ENCODE data around the gene THSD7B. TPM values are rescaled to one million over a fixed set of nuclear protein-coding genes. Genes with fewer than 3 reads are reported as not detected.

THSD7B gene
- total RNA-seq, 1 donor from 2014 or later: 9.8 TPM

GRCh38 chr2:137261881-137262585, 496.7 kb downstream of the THSD7B start:
- no peak for DNase-seq (ENCODE audit: extremely low spot score, unreplicated experiment)
- TF ChIP-seq, protein P1, sequence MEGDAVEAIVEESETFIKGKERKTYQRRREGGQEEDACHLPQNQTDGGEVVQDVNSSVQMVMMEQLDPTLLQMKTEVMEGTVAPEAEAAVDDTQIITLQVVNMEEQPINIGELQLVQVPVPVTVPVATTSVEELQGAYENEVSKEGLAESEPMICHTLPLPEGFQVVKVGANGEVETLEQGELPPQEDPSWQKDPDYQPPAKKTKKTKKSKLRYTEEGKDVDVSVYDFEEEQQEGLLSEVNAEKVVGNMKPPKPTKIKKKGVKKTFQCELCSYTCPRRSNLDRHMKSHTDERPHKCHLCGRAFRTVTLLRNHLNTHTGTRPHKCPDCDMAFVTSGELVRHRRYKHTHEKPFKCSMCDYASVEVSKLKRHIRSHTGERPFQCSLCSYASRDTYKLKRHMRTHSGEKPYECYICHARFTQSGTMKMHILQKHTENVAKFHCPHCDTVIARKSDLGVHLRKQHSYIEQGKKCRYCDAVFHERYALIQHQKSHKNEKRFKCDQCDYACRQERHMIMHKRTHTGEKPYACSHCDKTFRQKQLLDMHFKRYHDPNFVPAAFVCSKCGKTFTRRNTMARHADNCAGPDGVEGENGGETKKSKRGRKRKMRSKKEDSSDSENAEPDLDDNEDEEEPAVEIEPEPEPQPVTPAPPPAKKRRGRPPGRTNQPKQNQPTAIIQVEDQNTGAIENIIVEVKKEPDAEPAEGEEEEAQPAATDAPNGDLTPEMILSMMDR (conservative IDR thresholded peaks at IDR 0.05): no peak
- Mint-ChIP-seq H3K27ac (no peak overlapping the region), H3K27me3 (peaks cover 2% of the 10 kb centered on the region), H3K36me3 (no peaks in the 10 kb centered on the region), H3K9me3 (no peaks in the 10 kb centered on the region), H3K4me1 (ENCODE audit: unreplicated experiment) (no peaks in the 10 kb centered on the region), H3K4me3 (no peak overlapping the region)

GRCh38 chr2:137262594-137262993, 497.2 kb downstream of the THSD7B start:
- H3K9me3 Mint-ChIP-seq: no peaks in the 10 kb centered on the region
- H3K4me3 Mint-ChIP-seq: no peak overlapping the region
- H3K27ac Mint-ChIP-seq: no peak overlapping the region
- TF ChIP-seq, protein P1 (conservative IDR thresholded peaks at IDR 0.05): no peak
- H3K27me3 Mint-ChIP-seq: peaks cover 2% of the 10 kb centered on the region
- H3K36me3 Mint-ChIP-seq: no peaks in the 10 kb centered on the region
- no peaks in the 10 kb centered on the region for H3K4me1 Mint-ChIP-seq (ENCODE audit: unreplicated experiment)
- DNase-seq (ENCODE audit: extremely low spot score, unreplicated experiment): no peak

DNA sequence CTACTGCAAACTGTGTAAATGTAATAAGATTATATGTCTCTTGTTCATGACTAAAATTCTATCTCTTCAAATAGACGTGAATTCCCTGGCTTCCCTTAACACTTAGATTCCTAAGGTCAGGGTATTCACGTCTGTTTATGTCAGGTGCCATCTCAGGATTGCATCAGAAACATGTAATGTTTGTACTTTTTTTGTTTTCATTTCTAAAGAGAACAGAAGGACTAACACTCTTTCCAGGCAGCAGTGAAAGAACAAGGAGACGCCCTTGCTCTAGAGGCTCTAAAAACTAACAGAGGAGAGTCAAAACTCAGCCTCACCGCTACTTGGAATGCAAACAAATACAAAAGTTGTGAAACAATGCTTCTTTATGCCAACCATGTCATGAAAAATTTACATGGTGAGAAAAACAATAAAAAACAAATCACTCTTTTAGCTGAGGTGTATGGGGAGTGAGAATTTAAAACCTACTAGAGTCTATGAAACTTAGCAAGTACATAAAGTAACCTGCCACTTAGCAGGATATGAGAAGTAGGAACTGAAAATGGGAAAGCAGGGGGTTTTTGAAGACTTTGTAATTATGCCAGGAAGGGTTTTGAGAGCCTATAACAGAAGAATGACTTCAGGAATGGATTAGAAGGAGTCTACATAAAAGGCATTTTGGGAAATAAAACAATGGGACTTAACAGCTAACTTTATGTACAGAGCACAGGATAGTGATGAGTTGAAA, 522.7 kb downstream of the THSD7B start:
- Mint-ChIP-seq H3K9me3 (no peaks in the 10 kb centered on the region), H3K36me3 (no peaks in the 10 kb centered on the region), H3K27me3 (peaks cover 4% of the 10 kb centered on the region), H3K27ac (no peak overlapping the region), H3K4me3 (no peak overlapping the region), H3K4me1 (ENCODE audit: unreplicated experiment) (no peaks in the 10 kb centered on the region)
- no peak for DNase-seq (ENCODE audit: extremely low spot score, unreplicated experiment)
- TF ChIP-seq, protein P1 (conservative IDR thresholded peaks at IDR 0.05): no peak

DNA sequence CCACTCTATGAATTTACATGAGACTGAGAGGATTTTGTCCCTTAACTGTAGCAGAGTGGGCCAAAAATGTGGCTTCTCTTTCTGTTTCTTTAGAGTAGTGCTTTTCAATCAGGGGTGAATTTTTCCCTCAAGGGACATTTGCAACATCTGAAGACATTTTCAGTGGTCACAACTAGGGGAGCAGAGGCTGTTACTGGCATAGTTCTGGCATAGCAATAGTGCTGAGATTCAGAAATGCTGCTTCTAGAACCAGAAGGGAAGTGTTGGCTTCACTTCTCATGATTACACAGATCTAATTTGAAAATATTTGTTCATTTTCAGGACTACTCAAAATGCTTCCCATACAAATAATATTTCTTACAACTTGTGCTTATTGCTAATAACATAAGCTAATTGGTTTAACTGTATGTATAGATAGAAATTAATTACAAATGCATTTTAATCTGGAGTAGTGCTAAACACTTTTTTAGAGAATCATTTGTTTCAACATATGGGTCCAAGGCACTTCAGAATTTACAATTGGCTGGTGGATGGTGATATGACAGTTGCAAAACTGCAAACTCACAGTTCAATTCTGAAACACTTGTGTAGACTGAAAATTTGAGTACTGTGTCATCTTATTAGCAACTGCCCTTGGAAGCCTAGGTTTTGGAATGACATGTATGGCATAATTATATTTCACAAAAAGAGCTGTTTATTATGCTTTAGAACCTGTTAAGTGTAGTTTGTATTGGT, 526.7 kb downstream of the THSD7B start:
- no peaks in the 10 kb centered on the region for H3K9me3 Mint-ChIP-seq
- no peaks in the 10 kb centered on the region for H3K4me1 Mint-ChIP-seq (ENCODE audit: unreplicated experiment)
- no peaks in the 10 kb centered on the region for H3K27me3 Mint-ChIP-seq
- H3K4me3 Mint-ChIP-seq: no peak overlapping the region
- no peak overlapping the region for H3K27ac Mint-ChIP-seq
- no peaks in the 10 kb centered on the region for H3K36me3 Mint-ChIP-seq
- TF ChIP-seq, protein P1 (conservative IDR thresholded peaks at IDR 0.05): no peak
- DNase-seq (ENCODE audit: extremely low spot score, unreplicated experiment): no peak

- H3K9me3 Mint-ChIP-seq: peaks cover 5% of the 10 kb centered on the region
- no peak overlapping the region for H3K4me3 Mint-ChIP-seq
Observed at GRCh38 chr2:137298377-137298776, 533.0 kb downstream of the THSD7B start.

More at GRCh38 chr2:137298377-137298776, 533.0 kb downstream of the THSD7B start:
- no peak overlapping the region for H3K27ac Mint-ChIP-seq
- TF ChIP-seq, protein P1 (conservative IDR thresholded peaks at IDR 0.05): no peak
- peaks cover 3% of the 10 kb centered on the region for H3K36me3 Mint-ChIP-seq
- DNase-seq (ENCODE audit: extremely low spot score, unreplicated experiment): no peak
- no peaks in the 10 kb centered on the region for H3K27me3 Mint-ChIP-seq
- H3K4me1 Mint-ChIP-seq (ENCODE audit: unreplicated experiment): no peaks in the 10 kb centered on the region

Data from type B pancreatic cell (in vitro differentiated cells).